OCI-LY1 (cell line): ENCODE data around the gene AGAP1.

Experiments
- CTCF ChIP-seq: fragments of 200-600 bp; sonication (generic), shearing (Covaris generic); IDR thresholded peaks from 2 replicates; pipeline ENCODE4 v1.5.1; 2017; ENCODE audit warnings: mild to moderate bottlenecking, antibody characterized with exemption, low read length, moderate library complexity, mixed read lengths
- EZH2 ChIP-seq: fragments of 200-600 bp; sonication (generic), shearing (Covaris generic); IDR thresholded peaks from 2 replicates; pipeline ENCODE4 v1.8.0; 2017; ENCODE audit warnings: borderline replicate concordance, mixed run types, mild to moderate bottlenecking, antibody characterized with exemption, low read length, moderate library complexity, mixed read lengths

GRCh38 chr2:235458839-235459273 lies 35.0 kb upstream of the AGAP1 start:
- TF ChIP-seq CTCF: no peak
- TF ChIP-seq EZH2: no peak
